Peyer's patch (tissue), 4 donors: ENCODE results near the gene TDRD5.
"Not testable (repeated sequence)": the region's sequence is repeated elsewhere in the genome, so short reads cannot be mapped to it uniquely, and the experiment has no call there.

Experiments
- CTCF ChIP-seq, 6 experiments: fragments of 450-650 bp in 4 of 6; fragments of 200-600 bp in 2 of 6; sonication (generic) in 1 of 6; IDR thresholded peaks; one replicate each; pipeline ENCODE4 v1.5.1; 2017 to 2019; ENCODE audit warnings: antibody characterized with exemption in 6 of 6, mild to moderate bottlenecking in 3 of 6, moderate library complexity in 1 of 6
- POLR2A ChIP-seq, 2 donors: fragments of 450-650 bp; IDR thresholded peaks; one replicate each; pipeline ENCODE4 v1.5.1; 2017; ENCODE audit warnings: antibody characterized with exemption in 2 of 2, mild to moderate bottlenecking in 2 of 2, moderate library complexity in 2 of 2

GRCh38 chr1:179694530-179694929 is 102.9 kb downstream of the TDRD5 start:
- not testable (repeated sequence) for TF ChIP-seq CTCF, POLR2A (IDR thresholded peaks at IDR 0.05)
